Measurements from ENCODE around the gene KLF11.

KLF11 gene

GRCh38 chr2:10043256-10043905 is at the start of gene KLF11:
TSS of gene KLF11 (plus strand) at chr2:10043550. CDS start at chr2:10043717, 167 bp downstream.
- H3K36me3 ChIP-seq (ENCODE audit: control insufficient read depth in 1 of 2, insufficient read depth in 2 of 2, low read length in 2 of 2): peaks cover 9% of the 10 kb centered on the region in 2 donors
- H3K9me3 ChIP-seq (ENCODE audit: control insufficient read depth in 1 of 2, low read length in 2 of 2): no peaks in the 10 kb centered on the region
- H3K4me1 ChIP-seq (ENCODE audit: control insufficient read depth in 1 of 2, insufficient read depth in 2 of 2, low read length in 2 of 2): peaks cover 7 to 53% of the 10 kb centered on the region in 2 donors
- H3K4me3 ChIP-seq (ENCODE audit: low read depth in 1 of 2, low read length in 2 of 2): peak within 1 kb of the TSS; percentile 56 to 61
- H3K27me3 ChIP-seq (ENCODE audit: low read depth, low read length): no peaks in the 10 kb centered on the region
- peak within 1 kb of the TSS; percentile 90 for H3K27ac ChIP-seq (ENCODE audit: low read length)

- Histone ChIP-seq H3K36me3 (ENCODE audit: control insufficient read depth in 1 of 2, insufficient read depth in 2 of 2, low read length in 2 of 2) (no peaks in the 10 kb centered on the region), H3K27ac (ENCODE audit: low read length) (no peak overlapping the region), H3K27me3 (ENCODE audit: low read depth, low read length) (no peaks in the 10 kb centered on the region), H3K4me1 (ENCODE audit: control insufficient read depth in 1 of 2, insufficient read depth in 2 of 2, low read length in 2 of 2) (peaks cover 7 to 10% of the 10 kb centered on the region in 2 donors), H3K9me3 (ENCODE audit: control insufficient read depth in 1 of 2, low read length in 2 of 2) (no peaks in the 10 kb centered on the region), H3K4me3 (ENCODE audit: low read depth in 1 of 2, low read length in 2 of 2) (no peak overlapping the region)
These were observed 48.9 kb upstream of the KLF11 start for GRCh38 chr2:9994462-9994861.

DNA sequence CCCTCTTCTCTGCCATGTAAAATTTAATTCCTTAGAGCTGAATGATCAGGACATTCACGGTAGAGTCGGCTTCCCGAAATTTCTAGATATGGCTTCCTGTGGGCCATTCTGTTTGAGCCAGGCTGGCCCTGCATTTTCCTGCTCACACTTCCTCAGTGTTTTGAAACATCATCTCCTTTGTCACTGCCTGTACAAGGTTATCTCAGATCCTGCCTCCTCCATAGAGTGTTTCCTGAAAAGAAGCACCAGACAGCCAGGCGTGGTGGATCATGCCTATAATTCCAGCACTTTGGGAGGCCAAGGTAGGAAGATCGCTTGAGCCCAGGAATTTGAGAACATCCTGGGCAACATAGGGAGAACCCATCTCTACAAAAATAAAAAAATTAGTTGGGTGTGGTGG is 48.3 kb upstream of the KLF11 start:
- Histone ChIP-seq H3K9me3 (ENCODE audit: control insufficient read depth in 1 of 2, low read length in 2 of 2) (no peaks in the 10 kb centered on the region), H3K4me3 (ENCODE audit: low read depth in 1 of 2, low read length in 2 of 2) (no peak overlapping the region), H3K27ac (ENCODE audit: low read length) (no peak overlapping the region), H3K36me3 (ENCODE audit: control insufficient read depth in 1 of 2, insufficient read depth in 2 of 2, low read length in 2 of 2) (no peaks in the 10 kb centered on the region), H3K4me1 (ENCODE audit: control insufficient read depth in 1 of 2, insufficient read depth in 2 of 2, low read length in 2 of 2) (peaks cover 7 to 10% of the 10 kb centered on the region in 2 donors), H3K27me3 (ENCODE audit: low read depth, low read length) (no peaks in the 10 kb centered on the region)

- H3K36me3 ChIP-seq (ENCODE audit: control insufficient read depth in 1 of 2, insufficient read depth in 2 of 2, low read length in 2 of 2): no peaks in the 10 kb centered on the region
- no peaks in the 10 kb centered on the region for H3K9me3 ChIP-seq (ENCODE audit: control insufficient read depth in 1 of 2, low read length in 2 of 2)
- peaks cover 3 to 7% of the 10 kb centered on the region in 2 donors for H3K4me1 ChIP-seq (ENCODE audit: control insufficient read depth in 1 of 2, insufficient read depth in 2 of 2, low read length in 2 of 2)
- no peak overlapping the region for H3K4me3 ChIP-seq (ENCODE audit: low read depth in 1 of 2, low read length in 2 of 2)
- no peak overlapping the region for H3K27ac ChIP-seq (ENCODE audit: low read length)
- H3K27me3 ChIP-seq (ENCODE audit: low read depth, low read length): no peaks in the 10 kb centered on the region
These were observed 47.0 kb upstream of the KLF11 start for GRCh38 chr2:9996321-9996720.

GRCh38 chr2:9997936-9998335 is 45.4 kb upstream of the KLF11 start:
- no peaks in the 10 kb centered on the region for H3K27me3 ChIP-seq (ENCODE audit: low read depth, low read length)
- H3K36me3 ChIP-seq (ENCODE audit: control insufficient read depth in 1 of 2, insufficient read depth in 2 of 2, low read length in 2 of 2): no peaks in the 10 kb centered on the region
- H3K4me1 ChIP-seq (ENCODE audit: control insufficient read depth in 1 of 2, insufficient read depth in 2 of 2, low read length in 2 of 2): peaks cover 0 to 5% of the 10 kb centered on the region in 2 donors
- no peak overlapping the region for H3K4me3 ChIP-seq (ENCODE audit: low read depth in 1 of 2, low read length in 2 of 2)
- no peaks in the 10 kb centered on the region for H3K9me3 ChIP-seq (ENCODE audit: control insufficient read depth in 1 of 2, low read length in 2 of 2)
- no peak overlapping the region for H3K27ac ChIP-seq (ENCODE audit: low read length)

- no peak overlapping the region for H3K27ac ChIP-seq (ENCODE audit: low read length)
- H3K4me1 ChIP-seq (ENCODE audit: control insufficient read depth in 1 of 2, insufficient read depth in 2 of 2, low read length in 2 of 2): peaks cover 0 to 5% of the 10 kb centered on the region in 2 donors
- H3K9me3 ChIP-seq (ENCODE audit: control insufficient read depth in 1 of 2, low read length in 2 of 2): no peaks in the 10 kb centered on the region
- no peaks in the 10 kb centered on the region for H3K27me3 ChIP-seq (ENCODE audit: low read depth, low read length)
- no peaks in the 10 kb centered on the region for H3K36me3 ChIP-seq (ENCODE audit: control insufficient read depth in 1 of 2, insufficient read depth in 2 of 2, low read length in 2 of 2)
- no peak overlapping the region for H3K4me3 ChIP-seq (ENCODE audit: low read depth in 1 of 2, low read length in 2 of 2)
These were observed 44.3 kb upstream of the KLF11 start for GRCh38 chr2:9998916-9999654.

DNA sequence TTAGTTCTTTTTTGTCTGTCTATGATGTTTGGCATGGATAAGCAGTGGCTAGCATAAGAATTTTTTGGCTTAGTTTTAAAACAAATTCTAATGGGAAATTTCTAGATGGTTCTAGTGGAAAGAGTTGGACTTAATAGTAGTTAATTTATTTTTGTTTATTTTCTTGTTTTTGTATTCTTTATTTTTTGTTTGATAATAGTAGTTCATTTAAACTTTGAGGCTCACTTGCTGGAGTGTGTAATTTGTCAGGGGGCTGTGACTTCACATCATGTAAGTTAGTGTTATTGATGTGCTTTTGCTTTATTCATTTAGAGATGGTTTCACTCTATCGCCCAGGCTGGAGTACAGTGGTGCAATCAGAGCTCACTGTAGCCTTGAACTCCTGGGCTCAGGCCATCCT is 43.7 kb upstream of the KLF11 start:
- Histone ChIP-seq H3K9me3 (ENCODE audit: control insufficient read depth in 1 of 2, low read length in 2 of 2) (no peaks in the 10 kb centered on the region), H3K27me3 (ENCODE audit: low read depth, low read length) (no peaks in the 10 kb centered on the region), H3K36me3 (ENCODE audit: control insufficient read depth in 1 of 2, insufficient read depth in 2 of 2, low read length in 2 of 2) (no peaks in the 10 kb centered on the region), H3K4me3 (ENCODE audit: low read depth in 1 of 2, low read length in 2 of 2) (no peak overlapping the region), H3K27ac (ENCODE audit: low read length) (no peak overlapping the region), H3K4me1 (ENCODE audit: control insufficient read depth in 1 of 2, insufficient read depth in 2 of 2, low read length in 2 of 2) (peaks cover 0 to 5% of the 10 kb centered on the region in 2 donors)

- H3K9me3 ChIP-seq (ENCODE audit: control insufficient read depth in 1 of 2, low read length in 2 of 2): no peaks in the 10 kb centered on the region
- H3K4me1 ChIP-seq (ENCODE audit: control insufficient read depth in 1 of 2, insufficient read depth in 2 of 2, low read length in 2 of 2): peaks cover 0 to 5% of the 10 kb centered on the region in 2 donors
- H3K27me3 ChIP-seq (ENCODE audit: low read depth, low read length): no peaks in the 10 kb centered on the region
- no peak overlapping the region for H3K4me3 ChIP-seq (ENCODE audit: low read depth in 1 of 2, low read length in 2 of 2)
- H3K36me3 ChIP-seq (ENCODE audit: control insufficient read depth in 1 of 2, insufficient read depth in 2 of 2, low read length in 2 of 2): no peaks in the 10 kb centered on the region
- no peak overlapping the region for H3K27ac ChIP-seq (ENCODE audit: low read length)
These were observed 42.8 kb upstream of the KLF11 start for GRCh38 chr2:10000541-10000940.

DNA sequence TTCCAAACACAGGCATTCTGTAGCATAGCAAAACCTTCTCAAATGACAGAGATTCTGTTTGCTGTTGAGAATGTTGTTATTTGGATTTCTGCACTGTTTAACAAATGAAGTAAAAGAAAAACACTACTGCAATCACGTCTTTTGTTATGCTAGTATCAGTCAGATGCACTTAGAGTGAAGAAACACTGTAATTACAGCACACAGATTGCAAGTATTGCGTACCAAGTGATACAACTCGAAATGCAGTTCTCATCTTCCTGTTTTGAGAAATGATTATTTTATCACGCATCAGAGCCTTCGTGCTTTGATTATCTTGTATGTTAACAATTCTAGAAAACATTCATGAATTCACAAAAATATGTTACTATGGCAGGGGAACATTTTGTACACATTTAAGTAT is 41.8 kb upstream of the KLF11 start:
- no peaks in the 10 kb centered on the region for H3K36me3 ChIP-seq (ENCODE audit: control insufficient read depth in 1 of 2, insufficient read depth in 2 of 2, low read length in 2 of 2)
- no peaks in the 10 kb centered on the region for H3K9me3 ChIP-seq (ENCODE audit: control insufficient read depth in 1 of 2, low read length in 2 of 2)
- peaks cover 0 to 6% of the 10 kb centered on the region in 2 donors for H3K4me1 ChIP-seq (ENCODE audit: control insufficient read depth in 1 of 2, insufficient read depth in 2 of 2, low read length in 2 of 2)
- no peaks in the 10 kb centered on the region for H3K27me3 ChIP-seq (ENCODE audit: low read depth, low read length)
- no peak overlapping the region for H3K27ac ChIP-seq (ENCODE audit: low read length)
- no peak overlapping the region for H3K4me3 ChIP-seq (ENCODE audit: low read depth in 1 of 2, low read length in 2 of 2)

DNA sequence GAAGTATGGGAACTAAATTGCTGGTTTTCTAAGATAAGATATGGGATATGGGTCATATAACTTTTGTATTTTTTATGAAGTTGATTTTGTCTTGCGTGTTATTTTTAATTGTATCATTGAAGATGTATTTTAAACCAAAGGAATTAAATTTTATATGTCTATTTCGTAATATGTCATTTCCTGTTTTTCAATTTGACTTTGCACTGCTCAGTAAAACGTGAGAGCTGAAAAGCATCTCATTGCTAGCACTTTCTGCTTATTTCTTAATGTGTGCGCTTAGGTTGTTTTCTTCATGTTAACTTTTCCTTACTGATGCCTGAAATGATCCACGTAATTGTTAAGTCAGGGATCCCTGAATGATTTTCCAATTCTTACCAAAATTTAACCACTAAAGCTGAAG is 41.2 kb upstream of the KLF11 start:
- Histone ChIP-seq H3K9me3 (ENCODE audit: control insufficient read depth in 1 of 2, low read length in 2 of 2) (no peaks in the 10 kb centered on the region), H3K27ac (ENCODE audit: low read length) (no peak overlapping the region), H3K4me3 (ENCODE audit: low read depth in 1 of 2, low read length in 2 of 2) (no peak overlapping the region), H3K27me3 (ENCODE audit: low read depth, low read length) (no peaks in the 10 kb centered on the region), H3K4me1 (ENCODE audit: control insufficient read depth in 1 of 2, insufficient read depth in 2 of 2, low read length in 2 of 2) (peaks cover 0 to 9% of the 10 kb centered on the region in 2 donors), H3K36me3 (ENCODE audit: control insufficient read depth in 1 of 2, insufficient read depth in 2 of 2, low read length in 2 of 2) (no peaks in the 10 kb centered on the region)

DNA sequence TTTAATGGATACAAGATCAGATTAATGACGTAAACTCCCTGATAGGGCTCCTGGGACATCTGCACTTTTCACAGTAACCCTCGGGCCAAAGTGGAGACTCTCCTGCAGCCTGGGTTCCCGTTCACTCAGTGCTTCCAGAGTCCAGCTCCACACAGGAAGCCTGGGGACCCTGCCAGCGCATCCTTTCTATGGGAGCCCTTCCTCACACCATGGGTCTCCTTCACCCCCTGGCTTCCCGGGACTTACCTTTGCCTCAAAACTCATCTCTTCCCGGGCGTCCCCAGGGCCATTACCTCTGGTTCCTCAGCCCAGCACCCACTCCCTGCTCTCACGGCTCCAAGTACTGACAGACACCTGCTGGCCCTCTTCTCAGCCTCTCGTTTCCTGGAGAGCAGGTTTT is 40.7 kb upstream of the KLF11 start:
- Histone ChIP-seq H3K9me3 (ENCODE audit: control insufficient read depth in 1 of 2, low read length in 2 of 2) (no peaks in the 10 kb centered on the region), H3K27me3 (ENCODE audit: low read depth, low read length) (no peaks in the 10 kb centered on the region), H3K27ac (ENCODE audit: low read length) (no peak overlapping the region), H3K36me3 (ENCODE audit: control insufficient read depth in 1 of 2, insufficient read depth in 2 of 2, low read length in 2 of 2) (no peaks in the 10 kb centered on the region), H3K4me3 (ENCODE audit: low read depth in 1 of 2, low read length in 2 of 2) (no peak overlapping the region), H3K4me1 (ENCODE audit: control insufficient read depth in 1 of 2, insufficient read depth in 2 of 2, low read length in 2 of 2) (peaks cover 0 to 11% of the 10 kb centered on the region in 2 donors)
